GM10248 (cell line): ENCODE measurements around the gene GRIK4.
A peak's percentile ranks its signal among the peaks of the same experiment; 100 is the strongest.
"Not testable (repeated sequence)": the region's sequence is repeated elsewhere in the genome, so short reads cannot be mapped to it uniquely, and the experiment has no call there.

Experiments
- CTCF ChIA-PET: fragments of 300-600 bp; sonication (Branson Sonifier 250); formaldehyde crosslinking; extraction: SDS; loops from one replicate; lab custom pipeline; 2021; ENCODE audit warnings: antibody characterized with exemption; lab: Yijun Ruan, JAX
- POLR2A ChIA-PET: fragments of 350-650 bp; sonication (Branson Sonifier 250); formaldehyde crosslinking; extraction: SDS; loops from one replicate; lab custom pipeline; 2020; ENCODE audit warnings: antibody characterized with exemption; lab: Yijun Ruan, JAX
- DNase-seq: peaks from one replicate; pipeline ENCODE4 v3.0.0; 2012; ENCODE audit errors: extremely low spot score
- CTCF ChIP-seq: IDR thresholded peaks from 2 replicates; pipeline ENCODE4 v1.5.1; 2012; ENCODE audit warnings: mild to moderate bottlenecking, low read depth; ENCODE audit errors: extremely low read depth, missing control alignments, control extremely low read depth

Gene GRIK4

GRCh38 chr11:121029153-121029552 is 517.6 kb downstream of the GRIK4 start:
- no peak for TF ChIP-seq CTCF
- no peak for DNase-seq
- CTCF ChIA-PET = interaction anchor here (1.0 kb wide), 1 partner anchor 10 kb away, joined by 4 read pairs; no protein-coding TSS in a partner anchor
- POLR2A ChIA-PET = no interaction called here

- DNase-seq = no peak
- CTCF ChIA-PET = interaction anchor here (1.0 kb wide), 1 partner anchor 9 kb away, joined by 4 read pairs; no protein-coding TSS in a partner anchor
- POLR2A ChIA-PET = no interaction called here
- TF ChIP-seq CTCF = no peak
These were observed 518.4 kb downstream of the GRIK4 start for GRCh38 chr11:121029813-121030445.

DNA sequence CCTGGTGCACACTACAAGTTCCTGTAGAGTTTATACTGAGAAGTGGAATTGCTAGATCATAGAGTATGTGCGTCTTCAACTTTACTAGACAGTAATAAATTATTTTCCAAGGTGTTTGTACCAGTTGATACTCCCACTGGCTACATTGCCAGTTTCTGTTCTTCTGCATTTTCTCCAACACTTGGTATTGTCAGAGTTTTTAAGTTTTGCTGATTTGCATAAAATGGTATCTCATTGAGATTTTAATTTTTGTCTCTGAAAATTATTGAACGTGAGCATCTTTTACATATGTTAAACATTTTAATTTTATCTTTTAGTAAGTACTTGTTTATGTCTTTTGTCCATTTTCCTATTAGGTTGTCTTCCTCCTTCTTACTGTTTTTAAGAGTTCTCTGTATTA is 519.6 kb downstream of the GRIK4 start:
- TF ChIP-seq CTCF = no peak
- no peak for DNase-seq
- ChIA-PET POLR2A (no interaction called here), CTCF (no interaction called here)

- CTCF ChIA-PET, POLR2A ChIA-PET: not testable (repeated sequence)
These were observed 520.1 kb downstream of the GRIK4 start for GRCh38 chr11:121031648-121032047.

GRCh38 chr11:121032546-121032945 is 521.0 kb downstream of the GRIK4 start:
- DNase-seq = no peak
- ChIA-PET CTCF (no interaction called here), POLR2A (no interaction called here)
- peak; percentile 18 for TF ChIP-seq CTCF

More at GRCh38 chr11:121031648-121032047, 520.1 kb downstream of the GRIK4 start:
- not testable (repeated sequence) for DNase-seq

GRCh38 chr11:121033635-121034034 is 522.1 kb downstream of the GRIK4 start:
- DNase-seq = no peak
- TF ChIP-seq CTCF = no peak
- CTCF ChIA-PET = interaction anchor here (1.7 kb wide), 1 partner anchor 9 kb away, joined by 7 read pairs; the partner anchor contains the start of gene TBCEL
- POLR2A ChIA-PET = no interaction called here

GRCh38 chr11:121035169-121035755 is 523.7 kb downstream of the GRIK4 start:
- no peak for DNase-seq
- POLR2A ChIA-PET = no interaction called here
- CTCF ChIA-PET = interaction anchor here (0.9 to 1.8 kb wide), 8 partner anchors 8 to 32 kb away, joined by 3 to 7 read pairs (median 4); partner anchors contain the start of gene TBCEL
- no peak for TF ChIP-seq CTCF
